HepG2 (cell line): ENCODE results near the gene BRMS1. TPM values are rescaled to one million over a fixed set of nuclear protein-coding genes. Genes with fewer than 3 reads are reported as not detected.

ENCODE experiments used
- FOXA1 ChIP-seq, 2 experiments: fragments of 450-650 bp in 1 of 2; sonication (generic) in 1 of 2; formaldehyde crosslinking in 1 of 2; IDR thresholded peaks; 2 replicates each; pipeline versions ENCODE4 v1.4.0 to v1.6.1; 2016 to 2020; ENCODE audit warnings: missing genetic modification reagents in 1 of 2
- HNF4A ChIP-seq: sonication (generic); formaldehyde crosslinking; IDR thresholded peaks from 2 replicates; pipeline ENCODE4 v1.4.0; 2020; ENCODE audit warnings: missing genetic modification reagents
- ISL2 ChIP-seq: sonication (generic); formaldehyde crosslinking; IDR thresholded peaks from 2 replicates; pipeline ENCODE4 v1.5.0; 2020; ENCODE audit warnings: missing genetic modification reagents
- NONO ChIP-seq, 2 experiments: fragments of 450-650 bp in 1 of 2; sonication (generic) in 1 of 2; formaldehyde crosslinking in 1 of 2; IDR thresholded peaks in 1 of 2; conservative IDR thresholded peaks in 1 of 2; 2 replicates each; pipeline versions ENCODE4 v1.6.1 to v1.8.0; 2017 to 2022; ENCODE audit warnings: mild to moderate bottlenecking in 1 of 2, missing genetic modification reagents in 1 of 2, moderate library complexity in 1 of 2
- RARA ChIP-seq: IDR thresholded peaks from 2 replicates; pipeline ENCODE4 v1.6.1; 2016; ENCODE audit warnings: missing genetic modification reagents, missing compliant biosample characterization
- SNAPC2 ChIP-seq: sonication (generic); formaldehyde crosslinking; IDR thresholded peaks from 2 replicates; pipeline ENCODE4 v1.8.1; 2022; ENCODE audit warnings: mild to moderate bottlenecking, missing genetic modification reagents
- ZNF292 ChIP-seq: sonication (generic); formaldehyde crosslinking; IDR thresholded peaks from 2 replicates; pipeline ENCODE4 v1.8.1; 2022; ENCODE audit warnings: mild to moderate bottlenecking, low read depth, missing genetic modification reagents, borderline replicate concordance
- ZNF343 ChIP-seq: sonication (generic); formaldehyde crosslinking; IDR thresholded peaks from 2 replicates; pipeline ENCODE4 v1.4.0; 2020; ENCODE audit warnings: mild to moderate bottlenecking, missing genetic modification reagents
- ZNF629 ChIP-seq: sonication (generic); formaldehyde crosslinking; conservative IDR thresholded peaks from 2 replicates; pipeline ENCODE4 v1.5.0; 2020; ENCODE audit warnings: missing genetic modification reagents
- polyA plus RNA-seq, 8 experiments: library from polyadenylated mRNA; depleted of rRNA in 3 of 8; stranded (reverse) in 7 of 8; unstranded in 1 of 8; fragments of >200 nt; fragmentation: Illumina TruSeq in 4 of 8; extraction: Trizol in 4 of 8; gene quantifications; 2 replicates each; pipeline versions ENCODE4 v1.2.1 to v1.2.3, GENCODE V29; 2011 to 2016; ENCODE audit warnings: low read depth in 4 of 8, missing spikeins in 1 of 8, mixed read lengths in 1 of 8; ENCODE audit not compliant: insufficient read depth in 1 of 8
- total RNA-seq, 5 experiments: library from RNA; depleted of rRNA; stranded (reverse); fragments of >200 nt; fragmentation: Illumina TruSeq; extraction: Trizol; gene quantifications; 2 replicates each; pipeline ENCODE4 v1.2.3, GENCODE V29; 2016; ENCODE audit warnings: low read depth in 1 of 5
- TF ChIP-seq, protein P1 (sequence below): sonication (generic); formaldehyde crosslinking; IDR thresholded peaks from 2 replicates; pipeline ENCODE4 v1.4.0; 2020; ENCODE audit warnings: missing genetic modification reagents, mild to moderate bottlenecking, borderline replicate concordance
- TF ChIP-seq, protein P2 (sequence below): IDR thresholded peaks from 2 replicates; pipeline ENCODE4 v1.6.1; 2016; ENCODE audit warnings: mild to moderate bottlenecking
- TF ChIP-seq, protein P3 (sequence below): sonication (generic); formaldehyde crosslinking; IDR thresholded peaks from 2 replicates; pipeline ENCODE4 v1.5.0; 2020; ENCODE audit warnings: missing genetic modification reagents, mild to moderate bottlenecking, borderline replicate concordance
- TF ChIP-seq, protein P4 (sequence below), 2 experiments: fragments of 450-650 bp in 1 of 2; sonication (generic) in 1 of 2; formaldehyde crosslinking; IDR thresholded peaks; 2 replicates each; pipeline versions ENCODE4 v1.5.0 to v1.8.0; 2020 to 2022; ENCODE audit warnings: mild to moderate bottlenecking in 1 of 2, missing genetic modification reagents in 1 of 2
- TF ChIP-seq, protein P5 (sequence below): sonication (generic); formaldehyde crosslinking; IDR thresholded peaks from 2 replicates; pipeline ENCODE4 v1.9.0; 2021; ENCODE audit warnings: missing genetic modification reagents, mild to moderate bottlenecking, borderline replicate concordance
- TF ChIP-seq, protein P6 (sequence below): sonication (generic); formaldehyde crosslinking; IDR thresholded peaks from 2 replicates; pipeline ENCODE4 v1.4.0; 2020; ENCODE audit warnings: mild to moderate bottlenecking, missing genetic modification reagents

Gene BRMS1
- total and polyA plus RNA-seq, 2 of the 13 experiments (the other 11 are each of a cell fraction or from before 2014, with no cell fraction given) = 15.8 to 55.7 TPM

DNA sequence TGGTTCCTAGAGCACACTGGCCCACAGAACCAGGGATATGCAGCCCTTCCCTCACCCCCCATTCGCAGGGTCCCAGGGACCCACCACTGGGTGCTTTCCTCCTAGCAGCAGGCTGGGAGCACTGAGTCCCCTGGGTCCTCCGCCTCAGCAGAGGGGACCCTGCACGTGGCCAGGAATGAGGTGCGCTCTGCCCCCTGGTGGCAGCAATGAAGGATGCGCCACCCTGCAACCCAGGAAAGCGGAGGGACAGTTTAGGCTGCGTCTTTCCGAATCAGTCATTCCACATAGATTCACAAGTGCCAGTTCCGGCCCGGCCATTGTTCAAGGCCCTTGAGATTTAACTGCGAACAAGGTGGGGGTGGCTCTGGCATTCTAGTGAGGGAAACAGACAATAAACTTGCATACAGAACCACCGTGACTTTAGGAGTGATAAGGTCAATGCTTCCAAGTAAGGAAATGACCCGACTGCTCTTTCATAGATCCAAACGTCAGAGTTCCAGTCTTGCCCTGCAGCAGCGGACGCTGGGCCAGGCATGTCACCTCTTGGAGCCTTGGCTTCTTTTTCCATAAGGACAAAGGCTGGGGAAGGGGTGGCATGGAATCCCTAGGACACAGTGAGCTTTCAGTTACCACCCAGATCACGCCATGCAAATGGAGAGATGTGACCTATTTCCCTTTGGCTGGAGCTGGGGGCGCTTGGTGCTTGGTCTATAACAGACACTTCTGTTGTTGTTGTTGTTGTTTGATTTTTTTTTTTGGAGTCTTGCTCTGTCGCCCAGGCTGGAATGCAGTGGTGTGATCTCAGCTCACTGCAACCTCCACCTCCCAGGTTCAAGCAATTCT lies 16.4 kb downstream of the BRMS1 start (continued):
- TF ChIP-seq, protein P1, sequence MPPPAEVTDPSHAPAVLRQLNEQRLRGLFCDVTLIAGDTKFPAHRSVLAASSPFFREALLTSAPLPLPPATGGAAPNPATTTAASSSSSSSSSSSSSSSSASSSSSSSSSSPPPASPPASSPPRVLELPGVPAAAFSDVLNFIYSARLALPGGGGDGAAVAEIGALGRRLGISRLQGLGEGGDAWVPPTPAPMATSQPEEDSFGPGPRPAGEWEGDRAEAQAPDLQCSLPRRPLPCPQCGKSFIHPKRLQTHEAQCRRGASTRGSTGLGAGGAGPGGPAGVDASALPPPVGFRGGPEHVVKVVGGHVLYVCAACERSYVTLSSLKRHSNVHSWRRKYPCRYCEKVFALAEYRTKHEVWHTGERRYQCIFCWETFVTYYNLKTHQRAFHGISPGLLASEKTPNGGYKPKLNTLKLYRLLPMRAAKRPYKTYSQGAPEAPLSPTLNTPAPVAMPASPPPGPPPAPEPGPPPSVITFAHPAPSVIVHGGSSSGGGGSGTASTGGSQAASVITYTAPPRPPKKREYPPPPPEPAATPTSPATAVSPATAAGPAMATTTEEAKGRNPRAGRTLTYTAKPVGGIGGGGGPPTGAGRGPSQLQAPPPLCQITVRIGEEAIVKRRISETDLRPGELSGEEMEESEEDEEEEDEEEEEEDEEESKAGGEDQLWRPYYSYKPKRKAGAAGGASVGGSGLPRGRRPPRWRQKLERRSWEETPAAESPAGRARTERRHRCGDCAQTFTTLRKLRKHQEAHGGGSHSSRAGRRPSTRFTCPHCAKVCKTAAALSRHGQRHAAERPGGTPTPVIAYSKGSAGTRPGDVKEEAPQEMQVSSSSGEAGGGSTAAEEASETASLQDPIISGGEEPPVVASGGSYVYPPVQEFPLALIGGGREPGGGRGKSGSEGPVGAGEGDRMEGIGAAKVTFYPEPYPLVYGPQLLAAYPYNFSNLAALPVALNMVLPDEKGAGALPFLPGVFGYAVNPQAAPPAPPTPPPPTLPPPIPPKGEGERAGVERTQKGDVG = 0 out of 2 replicates have a peak, but pooled peaks have one; percentile 27
- TF ChIP-seq, protein P2, sequence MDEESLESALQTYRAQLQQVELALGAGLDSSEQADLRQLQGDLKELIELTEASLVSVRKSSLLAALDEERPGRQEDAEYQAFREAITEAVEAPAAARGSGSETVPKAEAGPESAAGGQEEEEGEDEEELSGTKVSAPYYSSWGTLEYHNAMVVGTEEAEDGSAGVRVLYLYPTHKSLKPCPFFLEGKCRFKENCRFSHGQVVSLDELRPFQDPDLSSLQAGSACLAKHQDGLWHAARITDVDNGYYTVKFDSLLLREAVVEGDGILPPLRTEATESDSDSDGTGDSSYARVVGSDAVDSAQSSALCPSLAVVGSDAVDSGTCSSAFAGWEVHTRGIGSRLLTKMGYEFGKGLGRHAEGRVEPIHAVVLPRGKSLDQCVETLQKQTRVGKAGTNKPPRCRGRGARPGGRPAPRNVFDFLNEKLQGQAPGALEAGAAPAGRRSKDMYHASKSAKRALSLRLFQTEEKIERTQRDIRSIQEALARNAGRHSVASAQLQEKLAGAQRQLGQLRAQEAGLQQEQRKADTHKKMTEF (CRISPR knock-in tag) = 0 out of 2 replicates have a peak, but pooled peaks have one; percentile 56
- TF ChIP-seq, protein P3, sequence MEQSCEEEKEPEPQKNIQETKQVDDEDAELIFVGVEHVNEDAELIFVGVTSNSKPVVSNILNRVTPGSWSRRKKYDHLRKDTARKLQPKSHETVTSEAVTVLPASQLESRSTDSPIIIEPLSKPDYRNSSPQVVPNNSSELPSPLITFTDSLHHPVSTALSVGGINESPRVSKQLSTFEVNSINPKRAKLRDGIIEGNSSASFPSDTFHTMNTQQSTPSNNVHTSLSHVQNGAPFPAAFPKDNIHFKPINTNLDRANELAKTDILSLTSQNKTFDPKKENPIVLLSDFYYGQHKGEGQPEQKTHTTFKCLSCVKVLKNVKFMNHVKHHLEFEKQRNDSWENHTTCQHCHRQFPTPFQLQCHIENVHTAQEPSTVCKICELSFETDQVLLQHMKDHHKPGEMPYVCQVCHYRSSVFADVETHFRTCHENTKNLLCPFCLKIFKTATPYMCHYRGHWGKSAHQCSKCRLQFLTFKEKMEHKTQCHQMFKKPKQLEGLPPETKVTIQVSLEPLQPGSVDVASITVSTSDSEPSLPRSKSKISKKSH (CRISPR knock-in tag) = peak; percentile 85; the same call in 1 of the 2 replicates
- TF ChIP-seq, protein P4, sequence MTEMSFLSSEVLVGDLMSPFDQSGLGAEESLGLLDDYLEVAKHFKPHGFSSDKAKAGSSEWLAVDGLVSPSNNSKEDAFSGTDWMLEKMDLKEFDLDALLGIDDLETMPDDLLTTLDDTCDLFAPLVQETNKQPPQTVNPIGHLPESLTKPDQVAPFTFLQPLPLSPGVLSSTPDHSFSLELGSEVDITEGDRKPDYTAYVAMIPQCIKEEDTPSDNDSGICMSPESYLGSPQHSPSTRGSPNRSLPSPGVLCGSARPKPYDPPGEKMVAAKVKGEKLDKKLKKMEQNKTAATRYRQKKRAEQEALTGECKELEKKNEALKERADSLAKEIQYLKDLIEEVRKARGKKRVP (CRISPR knock-in tag; IDR thresholded peaks at IDR 0.05) = peak in 1 of 2 experiments; percentile 69; a peak in 2 of 4 replicates
- TF ChIP-seq NONO (IDR thresholded peaks at IDR 0.05) (no peak), NONO (CRISPR knock-in tag; conservative IDR thresholded peaks at IDR 0.05) (peak; percentile 79), ZNF629 (CRISPR knock-in tag) (0 out of 2 replicates have a peak, but pooled peaks have one; percentile 51), FOXA1 (IDR thresholded peaks at IDR 0.05) (no peak), FOXA1 (CRISPR knock-in tag; IDR thresholded peaks at IDR 0.05) (no peak), RARA (peak; percentile 12; the same call in 1 of the 2 replicates), ZNF292 (CRISPR knock-in tag) (no peak), ZNF343 (no peak), ISL2 (0 out of 2 replicates have a peak, but pooled peaks have one; percentile 49), HNF4A (CRISPR knock-in tag) (peak; percentile 56), SNAPC2 (CRISPR knock-in tag) (no peak)
- TF ChIP-seq, protein P5, sequence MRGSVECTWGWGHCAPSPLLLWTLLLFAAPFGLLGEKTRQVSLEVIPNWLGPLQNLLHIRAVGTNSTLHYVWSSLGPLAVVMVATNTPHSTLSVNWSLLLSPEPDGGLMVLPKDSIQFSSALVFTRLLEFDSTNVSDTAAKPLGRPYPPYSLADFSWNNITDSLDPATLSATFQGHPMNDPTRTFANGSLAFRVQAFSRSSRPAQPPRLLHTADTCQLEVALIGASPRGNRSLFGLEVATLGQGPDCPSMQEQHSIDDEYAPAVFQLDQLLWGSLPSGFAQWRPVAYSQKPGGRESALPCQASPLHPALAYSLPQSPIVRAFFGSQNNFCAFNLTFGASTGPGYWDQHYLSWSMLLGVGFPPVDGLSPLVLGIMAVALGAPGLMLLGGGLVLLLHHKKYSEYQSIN = no peak
- TF ChIP-seq, protein P6, sequence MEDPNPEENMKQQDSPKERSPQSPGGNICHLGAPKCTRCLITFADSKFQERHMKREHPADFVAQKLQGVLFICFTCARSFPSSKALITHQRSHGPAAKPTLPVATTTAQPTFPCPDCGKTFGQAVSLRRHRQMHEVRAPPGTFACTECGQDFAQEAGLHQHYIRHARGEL (CRISPR knock-in tag) = no peak
